Raji (cell line): ENCODE measurements around the gene RAMP3.

ENCODE experiments used
- POLR2A ChIP-seq: IDR thresholded peaks from 2 replicates; pipeline ENCODE4 v1.6.1; 2011; ENCODE audit warnings: low read depth, low read length, control low read depth; ENCODE audit not compliant: insufficient read depth

RAMP3 gene

GRCh38 chr7:45181286-45181960, 23.8 kb downstream of the RAMP3 start:
- TF ChIP-seq POLR2A, result no peak

DNA sequence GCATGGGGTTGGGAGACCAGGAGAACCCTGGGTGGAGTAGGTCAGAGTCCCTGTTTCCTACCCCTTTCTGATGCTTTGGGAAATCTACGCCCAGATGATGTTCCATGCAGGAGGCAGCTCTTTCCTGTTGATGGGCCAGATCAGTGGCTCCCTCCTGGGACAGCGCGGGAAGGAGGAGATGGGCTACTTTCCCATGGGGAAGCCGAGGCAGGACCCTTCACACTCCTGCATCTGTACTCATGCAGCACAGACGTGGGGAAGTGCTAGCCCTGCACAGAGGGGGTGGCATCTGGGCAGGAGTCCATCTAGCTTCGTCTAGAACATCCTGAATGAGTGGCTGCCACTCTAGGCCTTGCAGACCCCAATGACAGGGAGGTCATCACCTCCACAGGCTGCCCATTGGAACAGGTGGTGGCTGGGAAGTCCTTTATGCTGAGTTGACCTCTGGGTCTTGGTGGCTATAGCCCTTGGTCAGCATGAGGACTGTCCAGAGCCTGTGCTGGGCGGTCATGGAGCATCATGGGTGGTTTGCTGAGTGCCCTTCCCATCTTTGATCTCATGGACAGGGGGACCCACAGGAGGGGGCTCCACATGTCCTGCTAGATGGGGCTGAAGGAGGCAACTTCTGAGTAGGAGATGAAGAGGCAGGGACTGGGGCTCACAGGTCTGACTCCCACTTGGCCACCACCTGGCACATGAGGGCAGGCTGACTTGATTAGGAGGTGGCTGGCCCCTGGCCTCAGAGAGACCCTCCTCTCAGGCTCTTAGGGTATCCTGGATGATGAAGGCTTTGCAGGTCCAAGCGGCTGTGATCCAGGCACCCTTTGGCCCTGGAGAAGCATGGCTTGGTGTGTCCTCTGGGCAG, 24.6 kb downstream of the RAMP3 start:
- TF ChIP-seq POLR2A, result no peak

- TF ChIP-seq POLR2A, result no peak
Measured at GRCh38 chr7:45182856-45183710, 25.5 kb downstream of the RAMP3 start.

GRCh38 chr7:45183711-45184210, 26.2 kb downstream of the RAMP3 start:
- no peak for TF ChIP-seq POLR2A

GRCh38 chr7:45184326-45185027, 26.9 kb downstream of the RAMP3 start:
- TF ChIP-seq POLR2A, result no peak

GRCh38 chr7:45185028-45185863, 27.7 kb downstream of the RAMP3 start:
- TF ChIP-seq POLR2A, result no peak

DNA sequence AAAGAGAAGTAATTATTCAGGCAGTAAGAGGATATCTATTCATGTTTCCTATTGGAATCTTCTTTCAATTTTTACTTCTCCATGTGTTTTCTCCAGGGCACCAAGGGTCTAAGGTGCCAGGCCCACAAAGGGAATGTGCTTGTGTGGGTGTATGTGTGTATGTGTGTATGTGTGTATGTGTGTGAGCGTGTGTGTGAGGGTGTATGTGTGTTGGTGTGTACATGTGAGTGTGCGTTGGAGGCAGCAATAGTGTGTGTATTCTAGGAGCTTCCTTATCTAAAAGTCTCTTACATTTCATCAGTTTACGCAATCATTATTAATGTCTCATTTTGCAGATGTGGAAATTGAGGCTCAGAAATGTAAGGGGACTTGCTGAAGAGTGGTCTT, 28.3 kb downstream of the RAMP3 start:
- TF ChIP-seq POLR2A, result no peak

- TF ChIP-seq POLR2A, result no peak
Measured at GRCh38 chr7:45186261-45186813, 28.7 kb downstream of the RAMP3 start.

DNA sequence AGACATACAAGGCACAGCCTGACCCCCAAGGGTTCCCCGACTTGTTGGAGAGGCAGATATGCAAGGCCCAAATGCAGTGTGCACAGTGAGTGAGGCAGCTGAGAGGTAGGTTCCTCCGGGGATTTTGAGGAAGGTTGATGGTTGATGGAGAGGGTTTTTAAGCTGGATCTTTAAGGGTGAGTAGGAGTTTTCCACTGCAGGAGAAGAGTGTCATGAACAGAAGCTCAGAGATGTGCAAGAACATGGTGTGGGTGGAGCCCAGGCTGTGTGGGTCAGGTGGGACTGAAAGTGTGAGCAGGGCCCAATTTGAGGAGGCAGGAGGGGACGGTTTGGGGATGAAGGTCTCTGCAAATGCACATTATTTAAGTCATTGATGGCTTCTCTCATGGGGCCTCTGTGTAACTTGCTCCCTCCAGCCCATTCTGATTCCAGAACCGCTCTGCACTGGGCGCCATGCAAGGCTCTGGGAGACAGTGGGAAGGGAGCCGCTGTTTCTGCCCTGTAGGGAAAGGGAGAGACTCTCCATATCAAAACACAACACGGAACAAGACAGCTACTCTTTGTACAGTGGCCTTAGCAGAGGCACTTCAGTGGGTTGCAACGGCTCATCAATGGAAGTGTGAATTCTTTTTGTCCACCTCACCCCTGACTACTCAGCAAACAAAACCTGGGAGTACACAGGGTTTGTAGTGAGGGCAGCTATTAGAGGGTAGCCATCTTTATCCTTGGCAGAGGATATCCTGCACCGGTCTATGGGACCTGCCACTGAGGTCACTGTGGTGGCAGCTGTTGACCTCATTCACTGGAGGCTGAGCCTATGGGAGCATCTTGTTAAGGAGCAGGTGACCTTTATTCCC, 29.7 kb downstream of the RAMP3 start:
- no peak for TF ChIP-seq POLR2A

DNA sequence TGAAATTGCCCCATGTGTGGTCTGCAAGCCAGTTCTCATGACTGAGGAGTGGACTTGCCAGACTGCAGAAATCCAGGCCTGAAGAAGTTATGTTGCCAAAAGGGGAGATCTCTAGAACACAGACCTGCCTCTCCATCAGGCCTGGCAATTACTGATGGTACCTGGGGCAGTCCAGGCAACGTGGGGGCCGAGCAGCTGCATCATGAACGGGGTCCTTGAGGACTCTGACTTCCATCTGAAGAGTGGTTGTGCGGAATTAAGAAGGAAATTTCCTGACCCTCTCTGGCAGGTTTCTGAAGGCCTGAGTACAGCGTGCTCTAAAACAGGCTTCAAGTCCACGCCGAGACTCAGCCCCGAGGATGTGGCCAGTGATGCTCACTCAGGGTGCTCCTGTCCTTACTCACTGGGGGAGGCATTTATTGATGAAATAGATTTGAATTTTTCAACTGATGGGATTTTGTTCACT, 30.4 kb downstream of the RAMP3 start:
- TF ChIP-seq POLR2A, result no peak

- TF ChIP-seq POLR2A, result no peak
Measured at GRCh38 chr7:45188736-45189135, 31.1 kb downstream of the RAMP3 start.

- TF ChIP-seq POLR2A, result no peak
Measured at GRCh38 chr7:45189151-45189970, 31.8 kb downstream of the RAMP3 start.
